IMR-90 (cell line): ENCODE results near the gene SLC28A3. TPM values are rescaled to one million over a fixed set of nuclear protein-coding genes. Genes with fewer than 3 reads are reported as not detected.

Experiments used
- ATAC-seq: fragments of 200-7000 bp; cut with Tn5 transposase; 2 replicates; pipeline ENCODE4 v1.9.1; 2020; ENCODE audit warnings: low read depth, mild to moderate bottlenecking, moderate library complexity
- BruUV-seq: library from RNA; stranded (reverse); fragments of 400-500 nt; replicated peaks from 2 replicates; lab custom pipeline; 2021; lab: Mats Ljungman, UMichigan
- CTCF ChIA-PET: fragments of 300-600 bp; formaldehyde crosslinking; extraction: SDS; loops from one replicate; lab custom pipeline; 2021; ENCODE audit warnings: antibody characterized with exemption; lab: Yijun Ruan, JAX
- POLR2A ChIA-PET: fragments of 300-600 bp; sonication (Branson Sonifier 250); formaldehyde crosslinking; loops from one replicate; lab custom pipeline; 2022; ENCODE audit warnings: antibody characterized with exemption; ENCODE audit not compliant: unreplicated experiment; lab: Charles Lee
- DNase-seq: peaks from one replicate; pipeline ENCODE4 v3.0.0; 2013
- H2AFZ ChIP-seq: replicated peaks from 2 replicates; pipeline ENCODE3; 2013; ENCODE audit warnings: low read length, mild to moderate bottlenecking; ENCODE audit not compliant: poor library complexity
- H2AK5ac ChIP-seq: 2 replicates; pipeline ENCODE4 v1.6.1; 2013; ENCODE audit warnings: low read depth, low read length, inconsistent platforms
- H2AK9ac ChIP-seq: replicated peaks from 2 replicates; pipeline ENCODE3; 2013; ENCODE audit warnings: mild to moderate bottlenecking, low read depth, low read length, moderate library complexity; ENCODE audit not compliant: poor library complexity
- H2BK120ac ChIP-seq: 2 replicates; pipeline ENCODE4 v1.6.1; 2013; ENCODE audit warnings: low read depth, low read length, inconsistent platforms
- H2BK15ac ChIP-seq: 3 replicates; pipeline ENCODE4 v1.6.1; 2013; ENCODE audit warnings: low read depth, low read length, inconsistent platforms
- H2BK20ac ChIP-seq: 2 replicates; pipeline ENCODE4 v1.6.1; 2013; ENCODE audit warnings: low read depth, mild to moderate bottlenecking, inconsistent platforms, low read length, moderate library complexity
- H2BK5ac ChIP-seq: 2 replicates; pipeline ENCODE4 v1.6.1; 2013; ENCODE audit warnings: mild to moderate bottlenecking, low read depth, low read length, inconsistent platforms; ENCODE audit not compliant: poor library complexity, severe bottlenecking
- H3K14ac ChIP-seq: replicated peaks from 2 replicates; pipeline ENCODE4 v1.6.1; 2013; ENCODE audit warnings: low read depth, low read length, inconsistent platforms
- H3K18ac ChIP-seq: 2 replicates; pipeline ENCODE4 v1.6.1; 2013; ENCODE audit warnings: low read depth, low read length, control low read depth
- H3K23ac ChIP-seq: 2 replicates; pipeline ENCODE4 v1.6.1; 2013; ENCODE audit warnings: low read depth, low read length, inconsistent platforms
- H3K27ac ChIP-seq: 2 replicates; pipeline ENCODE4 v1.5.1; 2013; ENCODE audit warnings: mild to moderate bottlenecking, control low read depth, low read length; ENCODE audit not compliant: insufficient read depth
- H3K27me3 ChIP-seq: 2 replicates; pipeline ENCODE4 v1.6.1; 2013; ENCODE audit warnings: low read length; ENCODE audit not compliant: control insufficient read depth, insufficient read depth
- H3K36me3 ChIP-seq: 2 replicates; pipeline ENCODE4 v1.6.1; 2013; ENCODE audit warnings: low read length, mixed read lengths; ENCODE audit not compliant: control insufficient read depth, insufficient read depth
- H3K4ac ChIP-seq: 2 replicates; pipeline ENCODE4 v1.6.1; 2013; ENCODE audit warnings: low read depth, low read length, inconsistent platforms
- H3K4me1 ChIP-seq: 2 replicates; pipeline ENCODE4 v1.6.1; 2013; ENCODE audit warnings: low read length, mixed read lengths; ENCODE audit not compliant: control insufficient read depth, insufficient read depth
- H3K4me2 ChIP-seq: 2 replicates; pipeline ENCODE4 v1.6.1; 2013; ENCODE audit warnings: low read depth, mild to moderate bottlenecking, control low read depth, low read length, moderate library complexity
- H3K4me3 ChIP-seq: 2 replicates; pipeline ENCODE4 v1.5.1; 2013; ENCODE audit warnings: low read depth, mild to moderate bottlenecking, control low read depth, low read length, moderate library complexity; ENCODE audit not compliant: insufficient read depth
- H3K56ac ChIP-seq: 2 replicates; pipeline ENCODE4 v1.6.1; 2013; ENCODE audit warnings: low read length, inconsistent platforms; ENCODE audit not compliant: insufficient read depth; ENCODE audit errors: extremely low read depth
- H3K79me1 ChIP-seq, 2 experiments: 2 replicates each; pipeline ENCODE4 v1.6.1; 2013; ENCODE audit warnings: low read length in 2 of 2, inconsistent platforms in 1 of 2, low read depth in 1 of 2
- H3K9ac ChIP-seq: 2 replicates; pipeline ENCODE4 v1.6.1; 2013; ENCODE audit warnings: low read depth, low read length, control low read depth
- H3K9me1 ChIP-seq: 2 replicates; pipeline ENCODE4 v1.6.1; 2013; ENCODE audit warnings: low read length, inconsistent platforms; ENCODE audit not compliant: insufficient read depth
- H3K9me3 ChIP-seq: 2 replicates; pipeline ENCODE4 v1.6.1; 2013; ENCODE audit warnings: low read length; ENCODE audit not compliant: control insufficient read depth, insufficient read depth
- H4K20me1 ChIP-seq: 2 replicates; pipeline ENCODE4 v1.6.1; 2013; ENCODE audit warnings: low read length, inconsistent platforms; ENCODE audit not compliant: insufficient read depth
- H4K5ac ChIP-seq: 2 replicates; pipeline ENCODE4 v1.6.1; 2013; ENCODE audit warnings: mild to moderate bottlenecking, low read depth, low read length, control low read depth
- H4K8ac ChIP-seq, 2 experiments: 2 replicates each; pipeline ENCODE4 v1.6.1; 2013; ENCODE audit warnings: low read depth in 2 of 2, low read length in 2 of 2, control low read depth in 1 of 2, inconsistent platforms in 1 of 2
- H4K91ac ChIP-seq: 2 replicates; pipeline ENCODE4 v1.6.1; 2013; ENCODE audit warnings: low read depth, low read length, inconsistent platforms; ENCODE audit not compliant: insufficient read depth
- FOS ChIP-seq: fragments of 150-350 bp; IDR thresholded peaks from 2 replicates; pipeline ENCODE4 v1.6.1; 2016; ENCODE audit warnings: low read depth, low read length
- MAZ ChIP-seq: IDR thresholded peaks from 2 replicates; pipeline ENCODE4 v1.6.1; 2012; ENCODE audit warnings: low read depth, mild to moderate bottlenecking, low read length, improper control_type of control experiment, moderate library complexity, borderline replicate concordance
- POLR2A ChIP-seq: IDR thresholded peaks from 2 replicates; pipeline ENCODE4 v1.6.1; 2012; ENCODE audit warnings: mild to moderate bottlenecking, low read depth, low read length
- RAD21 ChIP-seq: IDR thresholded peaks from 2 replicates; pipeline ENCODE4 v1.6.1; 2012; ENCODE audit warnings: low read length, improper control_type of control experiment
- WGBS, 2 experiments: methylation state at CpG; one replicate each; pipeline versions ENCODE4 v1.1.5 to v1.1.7; 2013; ENCODE audit warnings: missing lambda C conversion rate in 2 of 2; ENCODE audit not compliant: insufficient read length in 1 of 2; ENCODE audit errors: extremely low coverage in 2 of 2; 5-methylcytosine and 5-hydroxymethylcytosine counted together
- dilution Hi-C: fragments of 300-500 bp; cut with HindIII; formaldehyde crosslinking; loops from one replicate; pipeline ENCODE4 v1.14.3; 2018; ENCODE audit warnings: low sequenced_read_pairs; ENCODE audit not compliant: unreplicated experiment
- in situ Hi-C: fragments of 300-500 bp; cut with MboI; formaldehyde crosslinking; loops from 3 replicates; pipeline ENCODE4 v1.14.3; 2019; ENCODE audit warnings: low sequenced_read_pairs, inconsistent platforms, mixed read lengths
- intact Hi-C: fragments of 100-400 bp; cut with micrococcal nuclease; formaldehyde crosslinking; loops from 2 replicates; pipeline ENCODE4 v1.10.0; 2022
- polyA plus RNA-seq, 3 experiments: library from polyadenylated mRNA; depleted of rRNA; stranded (reverse); fragments of >200 nt; gene quantifications; 2 replicates each; pipeline ENCODE4 v1.2.3, GENCODE V29; 2012; ENCODE audit warnings: low replicate concordance in 1 of 3
- total RNA-seq: library from RNA; depleted of rRNA; stranded (reverse); fragments of >200 nt; gene quantifications from 2 replicates; pipeline ENCODE4 v1.2.3, GENCODE V29; 2012

The SLC28A3 gene
- total and polyA plus RNA-seq, 2 of the 4 experiments (the other 2 are of a cell fraction): 1.1 to 2.2 TPM

DNA sequence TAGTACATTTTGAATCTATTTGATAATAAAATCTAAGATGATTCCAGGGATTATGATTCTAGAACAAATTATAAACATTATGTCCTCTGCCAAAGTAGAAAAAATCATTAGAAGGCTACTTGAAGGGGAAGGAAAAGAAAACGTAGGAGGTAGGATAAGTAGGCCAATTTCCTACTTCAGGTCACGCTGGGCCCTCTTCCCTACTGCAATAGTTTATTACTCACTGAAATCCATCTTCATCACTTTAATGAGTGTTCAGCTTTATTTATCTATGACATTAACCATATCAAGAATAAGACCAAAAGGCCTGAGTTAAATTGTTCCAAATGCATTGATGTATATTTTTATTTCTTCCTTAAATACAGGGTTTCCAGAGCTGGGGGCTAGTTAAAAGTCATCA is 21.6 kb downstream of the SLC28A3 start:
- H3K9me1 ChIP-seq: peaks cover 5% of the 10 kb centered on the region
- H3K4me1 ChIP-seq: peaks cover 6% of the 10 kb centered on the region; the same call in 1 of the 2 replicates
- H3K4me3 ChIP-seq: no peak overlapping the region
- no peak overlapping the region for H2BK5ac ChIP-seq
- no peak overlapping the region for H2BK20ac ChIP-seq
- dilution Hi-C loops (no loop called here), in situ Hi-C loops (loop anchor here (5.0 kb wide), 2 partner anchors 57 to 382 kb away; no protein-coding TSS in a partner anchor), intact Hi-C loops (loop anchor here (5.0 to 10.0 kb wide), 2 partner anchors 362 to 484 kb away; a partner anchor contains a TSS)
- DNase-seq: no peak
- no peak overlapping the region for H2BK15ac ChIP-seq
- H2AK5ac ChIP-seq: no peak overlapping the region
- WGBS, 2 experiments: no CpG with 5 or more reads among the region's 2 CpGs
- no peak overlapping the region for H3K9ac ChIP-seq
- no peaks in the 10 kb centered on the region for H3K36me3 ChIP-seq
- no peak overlapping the region for H4K91ac ChIP-seq
- no peak overlapping the region for H3K18ac ChIP-seq
- no peak overlapping the region for H3K14ac ChIP-seq
- no peak overlapping the region; the same call in 1 of the 2 replicates for H2BK120ac ChIP-seq
- H3K27me3 ChIP-seq: no peaks in the 10 kb centered on the region
- CTCF ChIA-PET: no interaction called here
- no peaks in the 10 kb centered on the region for H3K79me1 ChIP-seq
- H3K4me2 ChIP-seq: no peak overlapping the region
- no peak overlapping the region for H2AK9ac ChIP-seq
- POLR2A ChIA-PET: no interaction called here
- no peaks in the 10 kb centered on the region for H3K9me3 ChIP-seq
- no peak for ATAC-seq
- no peak overlapping the region for H3K56ac ChIP-seq
- H2AFZ ChIP-seq: no peak overlapping the region
- H4K8ac ChIP-seq: no peak overlapping the region
- no TSS peak for BruUV-seq
- no peaks in the 10 kb centered on the region for H4K20me1 ChIP-seq
- TF ChIP-seq POLR2A: no peak
- no peak for TF ChIP-seq MAZ
- no peak for TF ChIP-seq FOS
- no peak for TF ChIP-seq RAD21
- no peak overlapping the region for H4K5ac ChIP-seq
- no peak overlapping the region for H3K4ac ChIP-seq
- H3K27ac ChIP-seq: no peak overlapping the region
- H3K23ac ChIP-seq: no peak overlapping the region
